NAMALWA (cell line): ENCODE results near the gene MEIKIN.
"Not testable (repeated sequence)": the region's sequence is repeated elsewhere in the genome, so short reads cannot be mapped to it uniquely, and the experiment has no call there.

ENCODE experiments used
- DNase-seq: peaks from one replicate; pipeline ENCODE4 v3.0.0-alpha.2; 2015; ENCODE audit warnings: low spot score

MEIKIN gene

GRCh38 chr5:131810510-131811249 is 134.8 kb downstream of the MEIKIN start:
- DNase-seq = peak; percentile 59

- DNase-seq = peak; percentile 97
Measured at GRCh38 chr5:131796793-131797693, 148.4 kb downstream of the MEIKIN start, which contains the start of gene FNIP1. FNIP1 (minus strand) TSS chr5:131797017; CDS start chr5:131796921, 96 bp downstream.

GRCh38 chr5:131795879-131796792 is 149.3 kb downstream of the MEIKIN start:
- DNase-seq = peak; percentile 63

GRCh38 chr5:131795228-131795627 is 150.2 kb downstream of the MEIKIN start:
- DNase-seq = peak; percentile 45

GRCh38 chr5:131794586-131794985 is 150.9 kb downstream of the MEIKIN start:
- DNase-seq = peak; percentile 71

- DNase-seq = no peak
Measured at GRCh38 chr5:131792896-131793295, 152.6 kb downstream of the MEIKIN start.

- no peak for DNase-seq
Measured at GRCh38 chr5:131791866-131792265, 153.6 kb downstream of the MEIKIN start.

GRCh38 chr5:131790550-131790949 is 154.9 kb downstream of the MEIKIN start:
- no peak for DNase-seq

- no peak for DNase-seq
Measured at GRCh38 chr5:131789765-131790164, 155.7 kb downstream of the MEIKIN start.

GRCh38 chr5:131787736-131788135 is 157.7 kb downstream of the MEIKIN start:
- DNase-seq = no peak

GRCh38 chr5:131786900-131787692 is 158.4 kb downstream of the MEIKIN start:
- no peak for DNase-seq

GRCh38 chr5:131786036-131786435 is 159.4 kb downstream of the MEIKIN start:
- DNase-seq = no peak

GRCh38 chr5:131783874-131784273 is 161.6 kb downstream of the MEIKIN start:
- no peak for DNase-seq

- DNase-seq = no peak
Measured at GRCh38 chr5:131783357-131783756, 162.1 kb downstream of the MEIKIN start.

- DNase-seq = no peak
Measured at GRCh38 chr5:131782717-131783116, 162.7 kb downstream of the MEIKIN start.

GRCh38 chr5:131778141-131778540 is 167.3 kb downstream of the MEIKIN start:
- DNase-seq = not testable (repeated sequence)

GRCh38 chr5:131776450-131776849 is 169.0 kb downstream of the MEIKIN start:
- no peak for DNase-seq

GRCh38 chr5:131774652-131775367 is 170.7 kb downstream of the MEIKIN start:
- no peak for DNase-seq

GRCh38 chr5:131773805-131774204 is 171.7 kb downstream of the MEIKIN start:
- no peak for DNase-seq

GRCh38 chr5:131771692-131772091 is 173.8 kb downstream of the MEIKIN start:
- no peak for DNase-seq
